GM12878 (cell line): Measurements from ENCODE around the gene TGFB1. TPM values are rescaled to one million over a fixed set of nuclear protein-coding genes. Genes with fewer than 3 reads are reported as not detected.
A peak's percentile ranks its signal among the peaks of the same experiment; 100 is the strongest.

Experiments
- ATAC-seq: fragments of 200-7000 bp; cut with Tn5 transposase; 3 replicates; pipeline ENCODE4 v1.9.1; 2020; ENCODE audit warnings: mild to moderate bottlenecking, moderate library complexity
- BruUV-seq: library from RNA; stranded (reverse); fragments of 400-500 nt; replicated peaks from 2 replicates; lab custom pipeline; 2021; lab: Mats Ljungman, UMichigan
- CTCF ChIA-PET: fragments of 300-600 bp; sonication (Branson Sonifier 250); formaldehyde crosslinking; extraction: SDS; loops from one replicate; lab custom pipeline; 2021; ENCODE audit warnings: inconsistent platforms; lab: Yijun Ruan, JAX
- POLR2A ChIA-PET: fragments of 350-600 bp; formaldehyde crosslinking; extraction: SDS; loops from one replicate; lab custom pipeline; 2021; ENCODE audit warnings: inconsistent platforms; lab: Charles Lee
- RAD21 ChIA-PET: fragments of 300-600 bp; sonication (Branson Sonifier 250); formaldehyde crosslinking; loops from one replicate; lab custom pipeline; 2023; ENCODE audit warnings: antibody characterized with exemption; ENCODE audit not compliant: unreplicated experiment; lab: Charles Lee
- SMC1A ChIA-PET: fragments of 300-600 bp; sonication (Branson Sonifier 250); formaldehyde crosslinking; loops from one replicate; lab custom pipeline; 2023; ENCODE audit not compliant: unreplicated experiment, uncharacterized antibody; lab: Charles Lee
- DNase-seq: peaks from one replicate; pipeline ENCODE4 v3.0.0-alpha.2; 2011; ENCODE audit warnings: low read depth, low spot score
- FAIRE-seq: peaks from 3 replicates; lab custom pipeline; 2011; peaks lifted over from hg19 to GRCh38; lab: Jason Lieb, UNC
- H2AFZ ChIP-seq: 2 replicates; pipeline ENCODE4 v1.6.0; 2011; ENCODE audit warnings: low read depth, low read length, control low read depth; ENCODE audit not compliant: control insufficient read depth
- H3K27ac ChIP-seq: 2 replicates; pipeline ENCODE4 v1.5.1; 2011; ENCODE audit warnings: control low read depth; ENCODE audit not compliant: control insufficient read depth, insufficient read depth
- H3K27me3 ChIP-seq, 2 experiments: replicated peaks in 1 of 2; 2 replicates each; pipeline versions ENCODE4 v1.6.0 to v1.6.1; 2011; ENCODE audit warnings: low read length in 1 of 2; ENCODE audit not compliant: control insufficient read depth in 2 of 2, insufficient read depth in 2 of 2
- H3K36me3 ChIP-seq, 2 experiments: 2 replicates each; pipeline ENCODE4 v1.5.1; 2011; ENCODE audit warnings: low read length in 1 of 2; ENCODE audit not compliant: control insufficient read depth in 2 of 2, insufficient read depth in 2 of 2
- H3K4me1 ChIP-seq: 2 replicates; pipeline ENCODE4 v1.6.1; 2011; ENCODE audit warnings: mild to moderate bottlenecking, low read length, moderate library complexity, mixed read lengths; ENCODE audit not compliant: control insufficient read depth, insufficient read depth
- H3K4me2 ChIP-seq: 2 replicates; pipeline ENCODE4 v1.6.0; 2011; ENCODE audit warnings: control low read depth; ENCODE audit not compliant: control insufficient read depth, insufficient read depth
- H3K4me3 ChIP-seq: fragments of 200-600 bp; sonication (generic); 2 replicates; pipeline ENCODE4 v1.5.1; 2016
- H3K79me2 ChIP-seq: 2 replicates; pipeline ENCODE4 v1.6.0; 2011; ENCODE audit warnings: low read length; ENCODE audit not compliant: control insufficient read depth, insufficient read depth
- H3K9ac ChIP-seq: 2 replicates; pipeline ENCODE4 v1.8.0; 2011; ENCODE audit warnings: low read length, control low read depth, mixed read lengths; ENCODE audit not compliant: control insufficient read depth, insufficient read depth
- H3K9me3 ChIP-seq: replicated peaks from 3 replicates; pipeline ENCODE4 v1.5.1; 2011; ENCODE audit warnings: mild to moderate bottlenecking, low read length; ENCODE audit not compliant: control insufficient read depth, insufficient read depth
- H4K20me1 ChIP-seq: 2 replicates; pipeline ENCODE4 v1.6.0; 2011; ENCODE audit not compliant: control insufficient read depth, insufficient read depth
- CEBPZ ChIP-seq: fragments of 150-350 bp; IDR thresholded peaks from 2 replicates; pipeline ENCODE4 v1.6.1; 2016; ENCODE audit warnings: low read depth, low read length
- CREM ChIP-seq: IDR thresholded peaks from 2 replicates; pipeline ENCODE4 v1.6.1; 2014; ENCODE audit warnings: antibody characterized with exemption, low read depth
- E2F4 ChIP-seq: IDR thresholded peaks from 2 replicates; pipeline ENCODE4 v1.6.1; 2012; ENCODE audit warnings: low read depth, low read length, improper control_type of control experiment
- EP300 ChIP-seq, 2 experiments: fragments of 150-350 bp in 1 of 2; IDR thresholded peaks; 2 replicates each; pipeline ENCODE4 v1.6.1; 2011 to 2012; ENCODE audit warnings: low read depth in 2 of 2, low read length in 2 of 2, borderline replicate concordance in 1 of 2, improper control_type of control experiment in 1 of 2, inconsistent platforms in 1 of 2; ENCODE audit not compliant: control insufficient read depth in 1 of 2
- IRF4 ChIP-seq: IDR thresholded peaks from 2 replicates; pipeline ENCODE4 v1.6.1; 2011; ENCODE audit warnings: low read depth, low read length
- LARP7 ChIP-seq: fragments of 450-650 bp; IDR thresholded peaks from 2 replicates; pipeline ENCODE4 v1.6.1; 2017; ENCODE audit warnings: mild to moderate bottlenecking
- MLLT1 ChIP-seq: fragments of 450-650 bp; IDR thresholded peaks from 2 replicates; pipeline ENCODE4 v1.6.1; 2016; ENCODE audit warnings: mild to moderate bottlenecking
- NR2C2 ChIP-seq: IDR thresholded peaks from 2 replicates; pipeline ENCODE4 v1.6.1; 2011; ENCODE audit warnings: borderline replicate concordance, low read depth; ENCODE audit not compliant: control insufficient read depth, insufficient read length
- NR2F1 ChIP-seq: fragments of 450-650 bp; conservative IDR thresholded peaks from 2 replicates; pipeline ENCODE4 v1.6.1; 2017; ENCODE audit warnings: mild to moderate bottlenecking
- PAX8 ChIP-seq: fragments of 450-650 bp; IDR thresholded peaks from 2 replicates; pipeline ENCODE4 v1.6.1; 2017; ENCODE audit warnings: mild to moderate bottlenecking, moderate library complexity
- POU2F2 ChIP-seq: IDR thresholded peaks from 3 replicates; pipeline ENCODE4 v1.6.1; 2011; ENCODE audit warnings: low read depth, mild to moderate bottlenecking, low read length, borderline replicate concordance
- SREBF1 ChIP-seq: IDR thresholded peaks from 2 replicates; pipeline ENCODE4 v1.6.1; 2012; ENCODE audit warnings: mild to moderate bottlenecking, low read length
- ZNF592 ChIP-seq: fragments of 450-650 bp; IDR thresholded peaks from 2 replicates; pipeline ENCODE4 v1.6.1; 2017; ENCODE audit warnings: mild to moderate bottlenecking, moderate library complexity
- WGBS: methylation state at CpG from one replicate; pipeline ENCODE4 v1.1.6; 2016; ENCODE audit warnings: low lambda C conversion rate; ENCODE audit not compliant: insufficient replicate concordance, insufficient coverage; ENCODE audit errors: missing lambda C conversion rate; 5-methylcytosine and 5-hydroxymethylcytosine counted together
- in situ Hi-C: fragments of 300-500 bp; cut with MboI; formaldehyde crosslinking; loops from 9 replicates; pipeline ENCODE4 v1.14.3; 2018; ENCODE audit warnings: mixed read lengths
- intact Hi-C: fragments of 100-400 bp; cut with micrococcal nuclease; formaldehyde crosslinking; loops from one replicate; pipeline ENCODE4 v1.14.2; 2022; ENCODE audit not compliant: unreplicated experiment
- polyA plus RNA-seq, 11 experiments: library from polyadenylated mRNA; depleted of rRNA in 4 of 11; unstranded in 6 of 11; stranded (reverse) in 5 of 11; fragments of >200 nt; fragmentation: Nextera tagmentation in 4 of 11; fragmentation: Illumina TruSeq in 1 of 11; extraction: Ambion mirVana in 4 of 11; extraction: Trizol in 1 of 11; gene quantifications; 1 replicate in 1 of 11; 2 replicates in 10 of 11; pipeline versions ENCODE4 v1.2.1 to v1.2.3, GENCODE V29; 2011 to 2016; ENCODE audit warnings: inconsistent platforms in 2 of 11, missing spikeins in 2 of 11, low read depth in 1 of 11
- total RNA-seq, 4 experiments: library from RNA; depleted of rRNA in 3 of 4; stranded (reverse); fragments of >200 nt in 3 of 4; fragmentation: Illumina TruSeq in 1 of 4; extraction: Trizol in 1 of 4; gene quantifications; 2 replicates each; pipeline versions ENCODE4 v1.2.1 to v1.2.3, GENCODE V29; 2013 to 2021

The TGFB1 gene
- total and polyA plus RNA-seq, 10 of the 15 experiments (the other 5 are each of a cell fraction or from before 2014, with no cell fraction given): 0.23 to 120 (median 10.9) TPM

- H3K4me3 ChIP-seq: no peak overlapping the region
- DNase-seq (no peak), FAIRE-seq (no peak), ATAC-seq (no peak)
- H3K9me3 ChIP-seq: no peaks in the 10 kb centered on the region
- ChIA-PET POLR2A (interaction anchor here (0.6 to 1.7 kb wide), 2 partner anchors 33 to 190 kb away, joined by 5 read pairs; no protein-coding TSS in a partner anchor), CTCF (interaction anchor here (0.6 to 9.3 kb wide), 5 partner anchors 9 to 100 kb away, joined by 3 to 91 read pairs (median 4); partner anchors contain the start of gene TGFB1), SMC1A (interaction anchor here (1.4 to 4.7 kb wide), 2 partner anchors 14 to 16 kb away, joined by 3 to 24 read pairs; partner anchors contain the start of gene TMEM91), RAD21 (interaction anchor here (0.6 to 4.3 kb wide), 2 partner anchors 10 to 74 kb away, joined by 3 to 41 read pairs; partner anchors contain the start of gene TGFB1)
- H3K79me2 ChIP-seq: peaks cover 22% of the 10 kb centered on the region
- H3K27me3 ChIP-seq: no peaks in the 10 kb centered on the region
- peaks cover 18% of the 10 kb centered on the region for H3K4me1 ChIP-seq
- no peaks in the 10 kb centered on the region for H4K20me1 ChIP-seq
- WGBS: 27% methylated on average over 4 of the region's 10 CpGs
- H3K4me2 ChIP-seq: peak overlapping the region; percentile 73
- intact Hi-C loops (no loop called here), in situ Hi-C loops (no loop called here)
- no TSS peak for BruUV-seq
- H2AFZ ChIP-seq: no peak overlapping the region
- H3K27ac ChIP-seq: no peak overlapping the region
- no peaks in the 10 kb centered on the region for H3K36me3 ChIP-seq
- H3K9ac ChIP-seq: no peak overlapping the region
- TF ChIP-seq CREM: no peak
- no peak for TF ChIP-seq SREBF1
- TF ChIP-seq PAX8: no peak
- TF ChIP-seq EP300 (IDR thresholded peaks at IDR 0.05; ENCODE audit: borderline replicate concordance in 1 of 2, control insufficient read depth in 1 of 2, low read depth in 2 of 2, low read length in 2 of 2): no peak
- no peak for TF ChIP-seq IRF4
- TF ChIP-seq CEBPZ: no peak
- TF ChIP-seq POU2F2: no peak
- TF ChIP-seq NR2C2: no peak
- TF ChIP-seq MLLT1: no peak
- TF ChIP-seq NR2F1: no peak
- TF ChIP-seq E2F4: no peak
- no peak for TF ChIP-seq ZNF592
- no peak for TF ChIP-seq LARP7
These were observed 8.6 kb upstream of the TGFB1 start for GRCh38 chr19:41362143-41362847.
